GM12874 (cell line): ENCODE results near the gene NPLOC4.
A peak's percentile ranks its signal among the peaks of the same experiment; 100 is the strongest.

Experiments used
- CTCF ChIP-seq: IDR thresholded peaks from 2 replicates; pipeline ENCODE4 v1.5.1; 2011; ENCODE audit warnings: low read depth, mild to moderate bottlenecking, control low read depth, low read length, moderate library complexity; ENCODE audit not compliant: insufficient read depth

Gene NPLOC4

GRCh38 chr17:81523402-81524038 is 113.4 kb downstream of the NPLOC4 start:
- no peak for TF ChIP-seq CTCF

GRCh38 chr17:81522491-81523401 is 114.2 kb downstream of the NPLOC4 start:
- TF ChIP-seq CTCF: no peak

GRCh38 chr17:81520021-81520901 is 116.7 kb downstream of the NPLOC4 start:
- no peak for TF ChIP-seq CTCF

GRCh38 chr17:81519284-81520020 is 117.5 kb downstream of the NPLOC4 start:
- peak; percentile 77 for TF ChIP-seq CTCF

GRCh38 chr17:81518785-81519283 is 118.1 kb downstream of the NPLOC4 start:
- TF ChIP-seq CTCF: no peak

GRCh38 chr17:81518113-81518784 is 118.7 kb downstream of the NPLOC4 start:
- TF ChIP-seq CTCF: 0 out of 2 replicates have a peak, but pooled peaks have one; percentile 0
